DOHH2 (cell line): ENCODE measurements around the gene ADK.

Experiments used
- H3F3A ChIP-seq: fragments of 200-600 bp; sonication (generic), shearing (Covaris generic); 2 replicates; pipeline ENCODE4 v1.6.0; 2016; ENCODE audit warnings: antibody characterized with exemption, mild to moderate bottlenecking; ENCODE audit not compliant: control insufficient read depth, insufficient read depth
- H3K27ac ChIP-seq: fragments of 200-600 bp; sonication (generic); 2 replicates; pipeline ENCODE4 v1.5.1; 2014; ENCODE audit warnings: low read depth, mild to moderate bottlenecking, low read length, moderate library complexity
- H3K27me3 ChIP-seq: fragments of 200-600 bp; sonication (generic); 2 replicates; pipeline ENCODE4 v1.6.1; 2014; ENCODE audit warnings: mild to moderate bottlenecking, low read length, mixed read lengths; ENCODE audit not compliant: control insufficient read depth
- H3K36me3 ChIP-seq: fragments of 200-600 bp; sonication (generic); 2 replicates; pipeline ENCODE4 v1.6.1; 2014; ENCODE audit warnings: mild to moderate bottlenecking, low read length, moderate library complexity, mixed read lengths; ENCODE audit not compliant: control insufficient read depth
- H3K4me1 ChIP-seq: fragments of 200-600 bp; sonication (generic); 2 replicates; pipeline ENCODE4 v1.6.1; 2014; ENCODE audit warnings: mild to moderate bottlenecking, low read length, mixed read lengths; ENCODE audit not compliant: control insufficient read depth
- H3K4me2 ChIP-seq: fragments of 200-600 bp; sonication (generic); 2 replicates; pipeline ENCODE4 v1.6.0; 2014; ENCODE audit warnings: mild to moderate bottlenecking, low read length, moderate library complexity
- H3K4me3 ChIP-seq: fragments of 200-600 bp; sonication (generic); 2 replicates; pipeline ENCODE4 v1.5.1; 2014; ENCODE audit warnings: mild to moderate bottlenecking, low read length, mixed read lengths
- H3K79me2 ChIP-seq: fragments of 200-600 bp; sonication (generic); 2 replicates; pipeline ENCODE4 v1.6.1; 2014; ENCODE audit warnings: mild to moderate bottlenecking, low read length, mixed read lengths; ENCODE audit not compliant: control insufficient read depth
- H3K9me2 ChIP-seq: fragments of 200-600 bp; sonication (generic); replicated peaks from 2 replicates; pipeline ENCODE4 v1.6.1; 2014; ENCODE audit warnings: mild to moderate bottlenecking, low read length, mixed read lengths; ENCODE audit not compliant: control insufficient read depth
- H3K9me3 ChIP-seq: fragments of 200-600 bp; sonication (generic); 2 replicates; pipeline ENCODE4 v1.6.1; 2014; ENCODE audit warnings: antibody characterized with exemption, low read length, mixed read lengths; ENCODE audit not compliant: control insufficient read depth, insufficient read depth
- H4K20me1 ChIP-seq: fragments of 200-600 bp; sonication (generic); 2 replicates; pipeline ENCODE4 v1.6.0; 2014; ENCODE audit warnings: low read depth, mild to moderate bottlenecking, antibody characterized with exemption, low read length, moderate library complexity; ENCODE audit not compliant: control insufficient read depth, insufficient read depth
- CTCF ChIP-seq: fragments of 200-600 bp; sonication (generic); IDR thresholded peaks from one replicate; pipeline ENCODE4 v1.5.1; 2014; ENCODE audit warnings: antibody characterized with exemption, mild to moderate bottlenecking, low read depth, low read length; ENCODE audit not compliant: poor library complexity, severe bottlenecking
- EZH2phosphoT487 ChIP-seq: fragments of 200-600 bp; sonication (generic); IDR thresholded peaks from 2 replicates; pipeline ENCODE4 v1.6.1; 2017; ENCODE audit warnings: borderline replicate concordance, mild to moderate bottlenecking, antibody characterized with exemption, low read length, moderate library complexity, mixed read lengths

The ADK gene

GRCh38 chr10:74300666-74301065, 149.6 kb downstream of the ADK start:
- Histone ChIP-seq H3K9me2 (no peaks in the 10 kb centered on the region), H3F3A (no peaks in the 10 kb centered on the region), H4K20me1 (no peaks in the 10 kb centered on the region), H3K27ac (no peak overlapping the region), H3K36me3 (no peaks in the 10 kb centered on the region), H3K27me3 (no peaks in the 10 kb centered on the region), H3K79me2 (no peaks in the 10 kb centered on the region), H3K9me3 (no peaks in the 10 kb centered on the region), H3K4me2 (no peak overlapping the region), H3K4me3 (no peak overlapping the region), H3K4me1 (peaks cover 11% of the 10 kb centered on the region)
- TF ChIP-seq EZH2phosphoT487, result no peak
- TF ChIP-seq CTCF, result no peak

GRCh38 chr10:74305730-74306129, 154.7 kb downstream of the ADK start:
- H3K9me2 ChIP-seq, result no peaks in the 10 kb centered on the region
- no peaks in the 10 kb centered on the region for H4K20me1 ChIP-seq
- no peaks in the 10 kb centered on the region for H3F3A ChIP-seq
- no peak overlapping the region for H3K4me2 ChIP-seq
- no peak for TF ChIP-seq CTCF
- TF ChIP-seq EZH2phosphoT487, result no peak
- no peaks in the 10 kb centered on the region for H3K79me2 ChIP-seq
- peaks cover under 1% of the 10 kb centered on the region for H3K4me1 ChIP-seq
- H3K4me3 ChIP-seq, result no peak overlapping the region
- H3K36me3 ChIP-seq, result no peaks in the 10 kb centered on the region
- no peaks in the 10 kb centered on the region for H3K27me3 ChIP-seq
- no peak overlapping the region for H3K27ac ChIP-seq
- no peaks in the 10 kb centered on the region for H3K9me3 ChIP-seq

GRCh38 chr10:74306227-74306982, 155.4 kb downstream of the ADK start:
- Histone ChIP-seq H3K9me2 (no peaks in the 10 kb centered on the region), H3K36me3 (no peaks in the 10 kb centered on the region), H4K20me1 (no peaks in the 10 kb centered on the region), H3K27ac (no peak overlapping the region), H3K79me2 (no peaks in the 10 kb centered on the region), H3K9me3 (no peaks in the 10 kb centered on the region), H3K4me1 (no peaks in the 10 kb centered on the region), H3K4me3 (no peak overlapping the region), H3K27me3 (no peaks in the 10 kb centered on the region), H3K4me2 (no peak overlapping the region), H3F3A (no peaks in the 10 kb centered on the region)
- TF ChIP-seq CTCF (no peak), EZH2phosphoT487 (no peak)
